K562 (cell line): ENCODE results near the gene C11orf98. TPM values are rescaled to one million over a fixed set of nuclear protein-coding genes. Genes with fewer than 3 reads are reported as not detected.
A peak's percentile ranks its signal among the peaks of the same experiment; 100 is the strongest.

Experiments
- BRD4 ChIP-seq: fragments of 200-600 bp; sonication (generic); IDR thresholded peaks from 2 replicates; pipeline ENCODE4 v1.6.1; 2017; ENCODE audit warnings: inconsistent platforms
- ETV6 ChIP-seq, 3 experiments: fragments of 150-350 bp in 1 of 3; sonication (generic) in 1 of 3; formaldehyde crosslinking in 1 of 3; IDR thresholded peaks; 2 replicates each; pipeline versions ENCODE4 v1.6.1 to v1.8.0; 2014 to 2022; ENCODE audit warnings: borderline replicate concordance in 2 of 3, low read depth in 2 of 3, antibody characterized with exemption in 1 of 3, low read length in 1 of 3, mild to moderate bottlenecking in 1 of 3, missing genetic modification reagents in 1 of 3
- FOS ChIP-seq: IDR thresholded peaks from 3 replicates; pipeline ENCODE4 v1.6.1; 2011; ENCODE audit not compliant: insufficient read length; ENCODE audit errors: extremely low read depth
- GTF2A2 ChIP-seq: IDR thresholded peaks from 2 replicates; pipeline ENCODE4 v1.6.1; 2016; ENCODE audit warnings: mild to moderate bottlenecking, missing genetic modification characterization, missing compliant biosample characterization
- PBX2 ChIP-seq, 2 experiments: IDR thresholded peaks in 1 of 2; conservative IDR thresholded peaks in 1 of 2; 2 replicates each; pipeline ENCODE4 v1.6.1; 2016; ENCODE audit warnings: low read depth in 2 of 2, mild to moderate bottlenecking in 1 of 2, missing compliant biosample characterization in 1 of 2, missing genetic modification characterization in 1 of 2, moderate library complexity in 1 of 2
- PURB ChIP-seq: sonication (generic); formaldehyde crosslinking; IDR thresholded peaks from 2 replicates; pipeline ENCODE4 v1.9.0; 2021; ENCODE audit warnings: low read depth, mild to moderate bottlenecking, missing genetic modification reagents
- ZBTB8A ChIP-seq: fragments of 450-650 bp; IDR thresholded peaks from 2 replicates; pipeline ENCODE4 v1.6.1; 2018; ENCODE audit warnings: mild to moderate bottlenecking, moderate library complexity; ENCODE audit not compliant: partially characterized antibody
- ZNF280A ChIP-seq: fragments of 450-650 bp; IDR thresholded peaks from 2 replicates; pipeline ENCODE4 v1.6.1; 2018; ENCODE audit warnings: mild to moderate bottlenecking, low read depth; ENCODE audit not compliant: partially characterized antibody
- ZNF3 ChIP-seq: fragments of 250-450 bp; sonication (Bioruptor Pico); IDR thresholded peaks from 2 replicates; pipeline ENCODE4 v1.5.0; 2021; ENCODE audit warnings: mild to moderate bottlenecking, moderate library complexity
- polyA plus RNA-seq, 8 experiments: library from polyadenylated mRNA; depleted of rRNA in 4 of 8; stranded (reverse) in 5 of 8; unstranded in 3 of 8; fragments of >200 nt; fragmentation: Nextera tagmentation in 2 of 8; fragmentation: Illumina TruSeq in 1 of 8; extraction: Ambion mirVana in 2 of 8; extraction: Trizol in 1 of 8; gene quantifications; 2 replicates each; pipeline versions ENCODE4 v1.2.1 to v1.2.3, GENCODE V29; 2011 to 2014; ENCODE audit warnings: inconsistent platforms in 1 of 8, missing spikeins in 1 of 8
- total RNA-seq, 7 experiments: library from RNA; depleted of rRNA in 6 of 7; stranded (reverse); fragments of >200 nt in 6 of 7; fragmentation: Illumina TruSeq in 2 of 7; extraction: Trizol in 2 of 7; gene quantifications; 2 replicates each; pipeline versions ENCODE4 v1.2.1 to v1.2.3, GENCODE V29; 2011 to 2021; ENCODE audit warnings: low replicate concordance in 1 of 7
- TF ChIP-seq, protein P1 (sequence below): fragments of 450-650 bp; IDR thresholded peaks from 2 replicates; pipeline ENCODE4 v1.6.1; 2017; ENCODE audit warnings: antibody characterized with exemption, mild to moderate bottlenecking
- TF ChIP-seq, protein P2 (sequence below): fragments of 250-450 bp; sonication (Bioruptor Pico); IDR thresholded peaks from 2 replicates; pipeline ENCODE4 v1.8.0; 2021; ENCODE audit warnings: borderline replicate concordance, mild to moderate bottlenecking, moderate library complexity; ENCODE audit not compliant: poor library complexity, severe bottlenecking
- TF ChIP-seq, protein P3 (sequence below): IDR thresholded peaks from 2 replicates; pipeline ENCODE4 v1.6.1; 2014; ENCODE audit warnings: antibody characterized with exemption

The C11orf98 gene
- total and polyA plus RNA-seq, 9 of the 15 experiments (the other 6 are each of a cell fraction or from before 2014, with no cell fraction given), result 103 to 352 (median 218) TPM

GRCh38 chr11:62621567-62622470, 43.2 kb downstream of the C11orf98 start, which contains the start of gene B3GAT3 (continued):
- no peak for TF ChIP-seq PBX2 (CRISPR knock-in tag; IDR thresholded peaks at IDR 0.05; ENCODE audit: low read depth)
- no peak for TF ChIP-seq PBX2 (tag; conservative IDR thresholded peaks at IDR 0.05; ENCODE audit: low read depth)
- TF ChIP-seq GTF2A2, result no peak
- TF ChIP-seq ZBTB8A, result no peak
- TF ChIP-seq ZNF280A, result no peak
- TF ChIP-seq BRD4, result no peak
- TF ChIP-seq, protein P1, sequence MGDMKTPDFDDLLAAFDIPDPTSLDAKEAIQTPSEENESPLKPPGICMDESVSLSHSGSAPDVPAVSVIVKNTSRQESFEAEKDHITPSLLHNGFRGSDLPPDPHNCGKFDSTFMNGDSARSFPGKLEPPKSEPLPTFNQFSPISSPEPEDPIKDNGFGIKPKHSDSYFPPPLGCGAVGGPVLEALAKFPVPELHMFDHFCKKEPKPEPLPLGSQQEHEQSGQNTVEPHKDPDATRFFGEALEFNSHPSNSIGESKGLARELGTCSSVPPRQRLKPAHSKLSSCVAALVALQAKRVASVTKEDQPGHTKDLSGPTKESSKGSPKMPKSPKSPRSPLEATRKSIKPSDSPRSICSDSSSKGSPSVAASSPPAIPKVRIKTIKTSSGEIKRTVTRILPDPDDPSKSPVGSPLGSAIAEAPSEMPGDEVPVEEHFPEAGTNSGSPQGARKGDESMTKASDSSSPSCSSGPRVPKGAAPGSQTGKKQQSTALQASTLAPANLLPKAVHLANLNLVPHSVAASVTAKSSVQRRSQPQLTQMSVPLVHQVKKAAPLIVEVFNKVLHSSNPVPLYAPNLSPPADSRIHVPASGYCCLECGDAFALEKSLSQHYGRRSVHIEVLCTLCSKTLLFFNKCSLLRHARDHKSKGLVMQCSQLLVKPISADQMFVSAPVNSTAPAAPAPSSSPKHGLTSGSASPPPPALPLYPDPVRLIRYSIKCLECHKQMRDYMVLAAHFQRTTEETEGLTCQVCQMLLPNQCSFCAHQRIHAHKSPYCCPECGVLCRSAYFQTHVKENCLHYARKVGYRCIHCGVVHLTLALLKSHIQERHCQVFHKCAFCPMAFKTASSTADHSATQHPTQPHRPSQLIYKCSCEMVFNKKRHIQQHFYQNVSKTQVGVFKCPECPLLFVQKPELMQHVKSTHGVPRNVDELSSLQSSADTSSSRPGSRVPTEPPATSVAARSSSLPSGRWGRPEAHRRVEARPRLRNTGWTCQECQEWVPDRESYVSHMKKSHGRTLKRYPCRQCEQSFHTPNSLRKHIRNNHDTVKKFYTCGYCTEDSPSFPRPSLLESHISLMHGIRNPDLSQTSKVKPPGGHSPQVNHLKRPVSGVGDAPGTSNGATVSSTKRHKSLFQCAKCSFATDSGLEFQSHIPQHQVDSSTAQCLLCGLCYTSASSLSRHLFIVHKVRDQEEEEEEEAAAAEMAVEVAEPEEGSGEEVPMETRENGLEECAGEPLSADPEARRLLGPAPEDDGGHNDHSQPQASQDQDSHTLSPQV, result peak; percentile 90
- peak in 1 of 2 experiments; percentile 66; a peak in 1 of 4 replicates for TF ChIP-seq ETV6 (IDR thresholded peaks at IDR 0.05; ENCODE audit: borderline replicate concordance in 1 of 2, low read depth in 2 of 2, low read length in 1 of 2)
- TF ChIP-seq ETV6 (CRISPR knock-in tag; IDR thresholded peaks at IDR 0.05; ENCODE audit: borderline replicate concordance), result no peak
- TF ChIP-seq ZNF3 (CRISPR knock-in tag), result no peak
- TF ChIP-seq, protein P2, sequence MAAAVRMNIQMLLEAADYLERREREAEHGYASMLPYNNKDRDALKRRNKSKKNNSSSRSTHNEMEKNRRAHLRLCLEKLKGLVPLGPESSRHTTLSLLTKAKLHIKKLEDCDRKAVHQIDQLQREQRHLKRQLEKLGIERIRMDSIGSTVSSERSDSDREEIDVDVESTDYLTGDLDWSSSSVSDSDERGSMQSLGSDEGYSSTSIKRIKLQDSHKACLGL (CRISPR knock-in tag), result peak; percentile 89
- no peak for TF ChIP-seq FOS
- TF ChIP-seq, protein P3, sequence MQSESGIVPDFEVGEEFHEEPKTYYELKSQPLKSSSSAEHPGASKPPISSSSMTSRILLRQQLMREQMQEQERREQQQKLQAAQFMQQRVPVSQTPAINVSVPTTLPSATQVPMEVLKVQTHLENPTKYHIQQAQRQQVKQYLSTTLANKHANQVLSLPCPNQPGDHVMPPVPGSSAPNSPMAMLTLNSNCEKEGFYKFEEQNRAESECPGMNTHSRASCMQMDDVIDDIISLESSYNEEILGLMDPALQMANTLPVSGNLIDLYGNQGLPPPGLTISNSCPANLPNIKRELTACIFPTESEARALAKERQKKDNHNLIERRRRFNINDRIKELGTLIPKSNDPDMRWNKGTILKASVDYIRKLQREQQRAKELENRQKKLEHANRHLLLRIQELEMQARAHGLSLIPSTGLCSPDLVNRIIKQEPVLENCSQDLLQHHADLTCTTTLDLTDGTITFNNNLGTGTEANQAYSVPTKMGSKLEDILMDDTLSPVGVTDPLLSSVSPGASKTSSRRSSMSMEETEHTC, result 0 out of 2 replicates have a peak, but pooled peaks have one; percentile 26
- TF ChIP-seq PURB (CRISPR knock-in tag), result no peak
